Endometrial microvascular endothelial cells (primary cell): ENCODE data around the gene CHD5. TPM values are rescaled to one million over a fixed set of nuclear protein-coding genes. Genes with fewer than 3 reads are reported as not detected.

Source experiments
- in situ Hi-C: cut with HindIII; loops from 2 replicates; pipeline ENCODE4 v1.10.0; 2017; ENCODE audit warnings: low sequenced_read_pairs, low pct_unique_long_range_greater_than_20kb; ENCODE audit errors: inconsistent ontology term
- total RNA-seq: library from RNA; depleted of rRNA; stranded (reverse); fragments of >200 nt; gene quantifications from one replicate; pipeline ENCODE4 v1.2.3, GENCODE V29; 2015; ENCODE audit errors: inconsistent ontology term

Gene CHD5
- total RNA-seq, 1 donor from 2014 or later, result not detected

GRCh38 chr1:6108476-6108875, 71.6 kb downstream of the CHD5 start:
- in situ Hi-C loops, result no loop called here

GRCh38 chr1:6107409-6108356, 72.4 kb downstream of the CHD5 start:
- in situ Hi-C loops, result no loop called here

- in situ Hi-C loops, result no loop called here
These were observed 73.1 kb downstream of the CHD5 start for GRCh38 chr1:6106977-6107376.

- in situ Hi-C loops, result no loop called here
These were observed 73.8 kb downstream of the CHD5 start for GRCh38 chr1:6106321-6106731.

- in situ Hi-C loops, result no loop called here
These were observed 74.4 kb downstream of the CHD5 start for GRCh38 chr1:6105763-6106162.

- in situ Hi-C loops, result no loop called here
These were observed 74.9 kb downstream of the CHD5 start for GRCh38 chr1:6105218-6105679.

- in situ Hi-C loops, result no loop called here
These were observed 75.5 kb downstream of the CHD5 start for GRCh38 chr1:6104631-6105030.

- in situ Hi-C loops, result no loop called here
These were observed 76.1 kb downstream of the CHD5 start for GRCh38 chr1:6103854-6104530.

- in situ Hi-C loops, result no loop called here
These were observed 76.8 kb downstream of the CHD5 start for GRCh38 chr1:6103111-6103853.

- in situ Hi-C loops, result no loop called here
These were observed 77.6 kb downstream of the CHD5 start for GRCh38 chr1:6102532-6102845.

GRCh38 chr1:6101826-6102531, 78.1 kb downstream of the CHD5 start:
- in situ Hi-C loops, result no loop called here

- in situ Hi-C loops, result no loop called here
These were observed 79.0 kb downstream of the CHD5 start for GRCh38 chr1:6100861-6101783.

- in situ Hi-C loops, result no loop called here
These were observed 80.0 kb downstream of the CHD5 start for GRCh38 chr1:6099787-6100765.

GRCh38 chr1:6099297-6099696, 80.8 kb downstream of the CHD5 start:
- in situ Hi-C loops, result no loop called here

GRCh38 chr1:6098303-6099215, 81.6 kb downstream of the CHD5 start:
- in situ Hi-C loops, result no loop called here

- in situ Hi-C loops, result no loop called here
These were observed 82.3 kb downstream of the CHD5 start for GRCh38 chr1:6097824-6098223.
